Measurements from ENCODE around the gene PRAC2. TPM values are rescaled to one million over a fixed set of nuclear protein-coding genes. Genes with fewer than 3 reads are reported as not detected.

The PRAC2 gene
- total and polyA plus RNA-seq, 2 of the 13 experiments (the other 11 are each of a cell fraction or from before 2014, with no cell fraction given) = not detected

DNA sequence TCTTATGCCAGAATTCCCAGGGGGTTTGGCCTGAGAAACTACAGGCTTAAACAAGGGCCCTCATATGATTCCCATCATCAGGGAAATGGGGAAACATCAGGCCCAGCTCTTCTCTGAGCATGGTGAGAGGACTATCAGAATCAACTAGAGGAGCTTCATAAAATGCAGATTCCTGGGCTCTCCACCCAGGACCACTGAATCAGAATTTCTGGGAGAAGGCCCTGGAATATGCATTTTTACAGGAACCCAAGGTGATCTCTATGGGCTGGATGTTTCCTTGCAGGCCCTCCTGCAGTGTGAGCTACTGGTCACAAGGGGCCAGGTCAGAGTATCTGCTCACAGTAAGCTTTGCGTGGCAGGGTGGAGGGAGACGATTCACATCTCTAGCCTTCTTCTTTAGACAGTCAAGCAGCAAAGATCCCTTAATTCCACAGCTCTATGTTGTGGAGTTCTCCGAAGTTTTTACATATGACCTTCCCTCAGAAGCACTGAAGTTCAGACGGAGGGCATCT, 44.3 kb downstream of the PRAC2 start (continued):
- no peak for TF ChIP-seq NR2F1 (CRISPR knock-in tag; IDR thresholded peaks at IDR 0.05)
- TF ChIP-seq TAF15 (IDR thresholded peaks at IDR 0.05; ENCODE audit: low read depth, low read length, poor library complexity, severe bottlenecking) = no peak
- TF ChIP-seq MAFK (conservative IDR thresholded peaks at IDR 0.05 in 1 of 2, IDR thresholded peaks at IDR 0.05 in 1 of 2; ENCODE audit: low read length in 2 of 2) = no peak
- no peak for TF ChIP-seq NCOA1 (CRISPR knock-in tag; IDR thresholded peaks at IDR 0.05)

DNA sequence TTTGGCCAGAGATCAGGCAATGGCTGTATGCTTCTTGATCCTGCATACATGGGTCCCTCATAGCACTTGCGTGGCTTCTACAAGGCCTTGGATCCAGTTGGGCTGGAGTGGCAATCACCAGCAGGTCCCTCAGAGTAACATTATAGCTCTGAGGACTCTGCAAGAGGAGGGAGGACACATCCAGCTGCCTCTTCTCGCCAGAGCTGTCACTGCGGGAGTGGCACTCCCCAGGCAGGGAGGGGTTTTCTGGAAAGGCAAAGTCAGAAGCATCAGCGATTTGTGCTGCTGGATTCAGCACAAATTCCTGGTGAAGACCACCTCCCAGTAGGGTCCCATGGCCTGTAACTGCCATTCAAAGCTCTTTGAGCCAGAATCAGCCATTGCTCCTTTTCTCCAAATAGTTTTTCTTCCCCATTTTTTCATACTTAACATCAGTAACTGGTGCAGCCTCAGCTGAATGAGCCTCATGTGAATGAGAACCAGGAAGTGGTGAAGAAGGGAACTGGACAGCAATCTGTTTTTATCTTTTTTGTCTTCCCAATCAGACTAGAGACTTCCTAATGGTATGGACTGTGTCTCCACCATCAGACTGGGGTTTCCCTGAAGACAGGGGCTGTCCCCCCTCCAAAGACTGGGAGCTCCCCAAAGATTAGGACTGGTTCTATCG, 46.2 kb downstream of the PRAC2 start:
- CTCF ChIA-PET (ENCODE audit: low intra/inter-chr PET ratio, low total read pairs) = no interaction called here
- Histone ChIP-seq H3K9ac (ENCODE audit: insufficient read depth, low read depth, low read length) (no peak overlapping the region), H3K36me3 (replicated peaks in 1 of 2; ENCODE audit: control insufficient read depth in 1 of 2, insufficient read depth in 2 of 2, low read length in 2 of 2) (no peaks in the 10 kb centered on the region), H2AFZ (ENCODE audit: low read length) (no peak overlapping the region), H3K4me2 (ENCODE audit: low read depth, low read length) (no peak overlapping the region), H4K20me1 (ENCODE audit: insufficient read depth, low read length) (no peaks in the 10 kb centered on the region), H3K27ac (ENCODE audit: extremely low read length, insufficient read depth, low read length) (no peak overlapping the region), H3K4me1 (ENCODE audit: insufficient read depth, low read length) (no peaks in the 10 kb centered on the region), H3K79me2 (ENCODE audit: insufficient read depth, low read length) (no peaks in the 10 kb centered on the region), H3K27me3 (ENCODE audit: control insufficient read depth in 1 of 2, insufficient read depth in 2 of 2, low read length in 2 of 2) (peaks cover 0 to 4% of the 10 kb centered on the region in 2 experiments; a peak in 1 of 5 replicates), H3K4me3 (replicated peaks in 1 of 3; ENCODE audit: insufficient read depth in 1 of 3, low read depth in 2 of 3, low read length in 3 of 3) (no peak overlapping the region), H3K9me3 (ENCODE audit: low read length) (no peaks in the 10 kb centered on the region)
- 22% methylated on average over 5 of the region's 5 CpGs for WGBS (ENCODE audit: low lambda C conversion rate)
- POLR2A ChIA-PET = no interaction called here
- no peak for DNase-seq (ENCODE audit: low spot score)
- TF ChIP-seq, protein P1, sequence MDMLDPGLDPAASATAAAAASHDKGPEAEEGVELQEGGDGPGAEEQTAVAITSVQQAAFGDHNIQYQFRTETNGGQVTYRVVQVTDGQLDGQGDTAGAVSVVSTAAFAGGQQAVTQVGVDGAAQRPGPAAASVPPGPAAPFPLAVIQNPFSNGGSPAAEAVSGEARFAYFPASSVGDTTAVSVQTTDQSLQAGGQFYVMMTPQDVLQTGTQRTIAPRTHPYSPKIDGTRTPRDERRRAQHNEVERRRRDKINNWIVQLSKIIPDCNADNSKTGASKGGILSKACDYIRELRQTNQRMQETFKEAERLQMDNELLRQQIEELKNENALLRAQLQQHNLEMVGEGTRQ (IDR thresholded peaks at IDR 0.05; ENCODE audit: low read depth, low read length) = no peak
- TF ChIP-seq, protein P1 (CRISPR knock-in tag; IDR thresholded peaks at IDR 0.05; ENCODE audit: borderline replicate concordance) = no peak
- TF ChIP-seq U2AF2 (IDR thresholded peaks at IDR 0.05; ENCODE audit: low read depth, low read length) (no peak), ELF4 (CRISPR knock-in tag; IDR thresholded peaks at IDR 0.05; ENCODE audit: borderline replicate concordance) (no peak), ZFP62 (CRISPR knock-in tag; IDR thresholded peaks at IDR 0.05) (no peak)
- no TSS peak for BruUV-seq (replicated peaks)
- no peak for FAIRE-seq
- intact Hi-C loops (cut with micrococcal nuclease; ENCODE audit: unreplicated experiment) = no loop called here
- ATAC-seq = no peak
- in situ Hi-C loops (cut with HindIII; ENCODE audit: extremely low pct_ligation_motif_present, low pct_unique_long_range_greater_than_20kb) = no loop called here

Measured in HepG2 (cell line).